HG03280 (cell line): ENCODE measurements around the gene GATA1.
A peak's percentile ranks its signal among the peaks of the same experiment; 100 is the strongest.

Experiments
- ATAC-seq: cut with Tn5 transposase; IDR thresholded peaks from one replicate; pipeline ENCODE4 v1.9.1; 2021; ENCODE audit warnings: mild to moderate bottlenecking, moderate library complexity; ENCODE audit not compliant: unreplicated experiment

GATA1 gene

GRCh38 chrX:48786341-48786800, at the start of gene GATA1:
Gene GATA1, plus strand, starts transcription at chrX:48786590. Its CDS starts 4,520 bp downstream, at chrX:48791110.
- ATAC-seq: no peak

- no peak for ATAC-seq
Observed at GRCh38 chrX:48736878-48737212, 49.5 kb upstream of the GATA1 start.

- peak; percentile 99 for ATAC-seq
Observed at GRCh38 chrX:48737213-48737938, 49.0 kb upstream of the GATA1 start.

GRCh38 chrX:48737940-48738339, 48.5 kb upstream of the GATA1 start:
- ATAC-seq: no peak

- no peak for ATAC-seq
Observed at GRCh38 chrX:48741834-48742233, 44.6 kb upstream of the GATA1 start.

GRCh38 chrX:48745222-48745621, 41.2 kb upstream of the GATA1 start:
- no peak for ATAC-seq

GRCh38 chrX:48747415-48748016, 38.9 kb upstream of the GATA1 start:
- ATAC-seq: no peak

- ATAC-seq: no peak
Observed at GRCh38 chrX:48749182-48749581, 37.2 kb upstream of the GATA1 start.

GRCh38 chrX:48751343-48751742, 35.0 kb upstream of the GATA1 start:
- no peak for ATAC-seq

- ATAC-seq: no peak
Observed at GRCh38 chrX:48752498-48752897, 33.9 kb upstream of the GATA1 start.

- no peak for ATAC-seq
Observed at GRCh38 chrX:48753708-48754228, 32.6 kb upstream of the GATA1 start.

GRCh38 chrX:48754238-48754637, 32.2 kb upstream of the GATA1 start:
- no peak for ATAC-seq

GRCh38 chrX:48761674-48762471, 24.5 kb upstream of the GATA1 start, which contains the start of gene GLOD5:
Gene GLOD5, plus strand, starts transcription at chrX:48761747. Its CDS starts 44 bp downstream, at chrX:48761791.
- no peak for ATAC-seq

- ATAC-seq: no peak
Observed at GRCh38 chrX:48769230-48769629, 17.2 kb upstream of the GATA1 start.

- ATAC-seq: no peak
Observed at GRCh38 chrX:48770296-48770695, 16.1 kb upstream of the GATA1 start.

- no peak for ATAC-seq
Observed at GRCh38 chrX:48772602-48773001, 13.8 kb upstream of the GATA1 start.

GRCh38 chrX:48776818-48777439, 9.5 kb upstream of the GATA1 start:
- no peak for ATAC-seq

- ATAC-seq: no peak
Observed at GRCh38 chrX:48779399-48779798, 7.0 kb upstream of the GATA1 start.

- no peak for ATAC-seq
Observed at GRCh38 chrX:48781705-48782104, 4.7 kb upstream of the GATA1 start.

GRCh38 chrX:48782216-48782615, 4.2 kb upstream of the GATA1 start:
- no peak for ATAC-seq

GRCh38 chrX:48782795-48783194, 3.6 kb upstream of the GATA1 start:
- no peak for ATAC-seq
